Gastrocnemius medialis (tissue), 4 donors: ENCODE measurements around the gene USH2A. TPM values are rescaled to one million over a fixed set of nuclear protein-coding genes. Genes with fewer than 3 reads are reported as not detected.

ENCODE experiments used
- ATAC-seq, 2 donors: fragments of 150-250 bp; one replicate each; pipeline ENCODE4 v1.9.1; 2016
- DNase-seq, 2 donors: peaks; one replicate each; pipeline ENCODE4 v3.0.0-alpha.2; 2019
- H3K27ac ChIP-seq, 4 donors: fragments of 200-600 bp; sonication (generic); 1 replicate in 1 of 4; 2 replicates in 3 of 4; pipeline ENCODE4 v1.5.1; 2016 to 2018; ENCODE audit warnings: mild to moderate bottlenecking in 2 of 4, moderate library complexity in 1 of 4
- H3K27me3 ChIP-seq, 3 donors: fragments of 200-600 bp; sonication (generic) in 2 of 3; 1 replicate in 1 of 3; 2 replicates in 2 of 3; pipeline versions ENCODE4 v1.5.1 to v1.6.0; 2016 to 2019; ENCODE audit warnings: mild to moderate bottlenecking in 1 of 3, moderate library complexity in 1 of 3
- H3K36me3 ChIP-seq, 2 donors: fragments of 200-600 bp; sonication (generic) in 1 of 2; one replicate each; pipeline ENCODE4 v1.5.1; 2017 to 2018
- H3K4me1 ChIP-seq, 2 donors: fragments of 200-600 bp; sonication (generic) in 1 of 2; one replicate each; pipeline ENCODE4 v1.5.1; 2016 to 2017; ENCODE audit warnings: mild to moderate bottlenecking in 2 of 2
- H3K4me3 ChIP-seq, 4 donors: fragments of 200-600 bp; sonication (generic) in 3 of 4; 1 replicate in 1 of 4; 2 replicates in 3 of 4; pipeline ENCODE4 v1.5.1; 2016 to 2019; ENCODE audit warnings: mild to moderate bottlenecking in 2 of 4
- H3K9me3 ChIP-seq, 3 donors: fragments of 200-600 bp; sonication (generic) in 2 of 3; 1 replicate in 1 of 3; 2 replicates in 2 of 3; pipeline ENCODE4 v1.5.1; 2016 to 2019
- POLR2A ChIP-seq, 2 donors: fragments of 450-650 bp; IDR thresholded peaks; one replicate each; pipeline ENCODE4 v1.6.1; 2017; ENCODE audit warnings: antibody characterized with exemption in 2 of 2, mild to moderate bottlenecking in 2 of 2, moderate library complexity in 2 of 2
- in situ Hi-C, 4 donors: fragments of 200-750 bp; cut with MboI; loops; one replicate each; pipeline versions ENCODE4 v1.15.0 to v1.8.0; 2017; ENCODE audit warnings: low sequenced_read_pairs in 4 of 4
- intact Hi-C: fragments of 100-400 bp; cut with DNase I; formaldehyde crosslinking; loops from one replicate; pipeline ENCODE4 v1.15.1; 2023; ENCODE audit warnings: low total_unique reads
- total RNA-seq, 4 donors: library from RNA; depleted of rRNA; stranded (reverse); fragments of >200 nt; gene quantifications; one replicate each; pipeline versions ENCODE4 v1.1.0 to v1.2.3, GENCODE V29; 2016
- TF ChIP-seq, protein P1 (sequence below), 5 experiments: fragments of 450-650 bp in 3 of 5; fragments of 200-600 bp in 2 of 5; sonication (generic) in 2 of 5; IDR thresholded peaks in 4 of 5; conservative IDR thresholded peaks in 1 of 5; 1 replicate in 4 of 5; 2 replicates in 1 of 5; pipeline ENCODE4 v1.5.1; 2016 to 2019; ENCODE audit warnings: antibody characterized with exemption in 5 of 5, mild to moderate bottlenecking in 3 of 5, moderate library complexity in 3 of 5

Gene USH2A
- total RNA-seq, 4 donors from 2014 or later: 0.02 TPM; not detected in 3

DNA sequence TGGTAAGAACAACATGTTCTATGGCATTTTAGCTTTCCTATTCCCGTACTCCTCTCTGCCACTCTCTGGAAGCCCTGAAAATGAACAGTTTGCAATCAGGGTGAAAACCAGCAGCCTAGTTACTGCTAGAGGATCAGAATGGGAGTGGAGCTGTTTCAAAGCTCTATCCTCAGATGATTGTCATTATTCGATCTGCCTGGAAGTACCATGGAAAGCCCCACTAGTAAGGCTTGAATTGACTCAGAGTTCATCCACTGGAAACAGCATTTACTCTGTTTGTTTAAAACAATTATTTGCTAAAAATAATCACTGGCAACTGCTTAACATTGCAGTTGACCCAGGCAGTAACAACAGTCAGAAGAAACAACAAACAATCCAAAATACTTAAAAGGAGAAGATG, 91.2 kb downstream of the USH2A start:
- in situ Hi-C loops: no loop called here
- intact Hi-C loops: no loop called here
- Histone ChIP-seq H3K4me3 (no peak overlapping the region), H3K36me3 (no peaks in the 10 kb centered on the region), H3K27ac (no peak overlapping the region), H3K4me1 (no peaks in the 10 kb centered on the region), H3K9me3 (no peaks in the 10 kb centered on the region), H3K27me3 (no peaks in the 10 kb centered on the region)
- no peak for DNase-seq
- TF ChIP-seq POLR2A (IDR thresholded peaks at IDR 0.05): no peak
- TF ChIP-seq, protein P1, sequence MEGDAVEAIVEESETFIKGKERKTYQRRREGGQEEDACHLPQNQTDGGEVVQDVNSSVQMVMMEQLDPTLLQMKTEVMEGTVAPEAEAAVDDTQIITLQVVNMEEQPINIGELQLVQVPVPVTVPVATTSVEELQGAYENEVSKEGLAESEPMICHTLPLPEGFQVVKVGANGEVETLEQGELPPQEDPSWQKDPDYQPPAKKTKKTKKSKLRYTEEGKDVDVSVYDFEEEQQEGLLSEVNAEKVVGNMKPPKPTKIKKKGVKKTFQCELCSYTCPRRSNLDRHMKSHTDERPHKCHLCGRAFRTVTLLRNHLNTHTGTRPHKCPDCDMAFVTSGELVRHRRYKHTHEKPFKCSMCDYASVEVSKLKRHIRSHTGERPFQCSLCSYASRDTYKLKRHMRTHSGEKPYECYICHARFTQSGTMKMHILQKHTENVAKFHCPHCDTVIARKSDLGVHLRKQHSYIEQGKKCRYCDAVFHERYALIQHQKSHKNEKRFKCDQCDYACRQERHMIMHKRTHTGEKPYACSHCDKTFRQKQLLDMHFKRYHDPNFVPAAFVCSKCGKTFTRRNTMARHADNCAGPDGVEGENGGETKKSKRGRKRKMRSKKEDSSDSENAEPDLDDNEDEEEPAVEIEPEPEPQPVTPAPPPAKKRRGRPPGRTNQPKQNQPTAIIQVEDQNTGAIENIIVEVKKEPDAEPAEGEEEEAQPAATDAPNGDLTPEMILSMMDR (IDR thresholded peaks at IDR 0.05 in 4 of 5, conservative IDR thresholded peaks at IDR 0.05 in 1 of 5): no peak
- ATAC-seq: no peak

DNA sequence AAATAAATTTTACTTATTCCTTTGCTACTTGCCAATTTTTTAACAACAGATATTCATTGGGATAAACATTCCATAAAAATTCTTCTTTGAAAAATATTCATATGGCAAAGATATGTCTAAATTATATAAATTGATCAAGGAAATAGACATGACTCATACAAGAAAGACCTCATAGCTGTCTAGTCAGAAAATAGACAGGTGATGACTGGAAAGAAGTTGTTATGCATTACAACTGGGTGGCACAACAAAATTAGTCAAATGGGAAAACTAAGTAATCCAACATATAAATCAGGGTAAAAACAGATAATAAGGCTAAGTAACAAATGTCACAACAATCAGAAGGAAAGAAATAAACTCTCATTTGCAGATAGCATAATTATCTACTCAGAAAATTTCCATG, 92.0 kb downstream of the USH2A start:
- TF ChIP-seq, protein P1 (IDR thresholded peaks at IDR 0.05 in 4 of 5, conservative IDR thresholded peaks at IDR 0.05 in 1 of 5): no peak
- TF ChIP-seq POLR2A (IDR thresholded peaks at IDR 0.05): no peak
- Histone ChIP-seq H3K4me3 (no peak overlapping the region), H3K27ac (no peak overlapping the region), H3K27me3 (no peaks in the 10 kb centered on the region), H3K36me3 (no peaks in the 10 kb centered on the region), H3K9me3 (no peaks in the 10 kb centered on the region), H3K4me1 (no peaks in the 10 kb centered on the region)
- DNase-seq (no peak), ATAC-seq (no peak)
- intact Hi-C loops (no loop called here), in situ Hi-C loops (no loop called here)

DNA sequence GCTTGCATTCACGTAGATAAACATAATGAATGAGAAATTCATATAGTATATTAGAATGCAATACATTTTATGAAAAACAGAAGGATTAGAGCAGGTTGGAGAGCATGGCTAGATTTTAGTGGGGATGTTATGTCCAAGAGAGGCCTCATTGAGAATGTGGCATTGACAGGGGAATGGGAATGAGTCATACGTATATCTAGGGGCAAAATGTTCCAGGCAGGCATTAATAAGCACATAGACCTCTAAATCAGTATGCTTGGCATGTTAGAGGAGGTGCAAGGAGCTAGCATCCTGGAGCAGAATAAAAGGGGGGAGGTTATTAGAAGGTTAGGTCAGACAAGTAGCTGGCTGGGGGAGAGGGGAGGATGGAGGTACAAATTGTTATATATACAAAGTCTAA, 93.0 kb downstream of the USH2A start:
- intact Hi-C loops: no loop called here
- H3K27me3 ChIP-seq: no peaks in the 10 kb centered on the region
- no peaks in the 10 kb centered on the region for H3K4me1 ChIP-seq
- H3K36me3 ChIP-seq: no peaks in the 10 kb centered on the region
- in situ Hi-C loops: no loop called here
- no peaks in the 10 kb centered on the region for H3K9me3 ChIP-seq
- no peak overlapping the region for H3K27ac ChIP-seq
- DNase-seq (no peak), ATAC-seq (no peak)
- TF ChIP-seq, protein P1 (IDR thresholded peaks at IDR 0.05 in 4 of 5, conservative IDR thresholded peaks at IDR 0.05 in 1 of 5): no peak
- no peak overlapping the region for H3K4me3 ChIP-seq

DNA sequence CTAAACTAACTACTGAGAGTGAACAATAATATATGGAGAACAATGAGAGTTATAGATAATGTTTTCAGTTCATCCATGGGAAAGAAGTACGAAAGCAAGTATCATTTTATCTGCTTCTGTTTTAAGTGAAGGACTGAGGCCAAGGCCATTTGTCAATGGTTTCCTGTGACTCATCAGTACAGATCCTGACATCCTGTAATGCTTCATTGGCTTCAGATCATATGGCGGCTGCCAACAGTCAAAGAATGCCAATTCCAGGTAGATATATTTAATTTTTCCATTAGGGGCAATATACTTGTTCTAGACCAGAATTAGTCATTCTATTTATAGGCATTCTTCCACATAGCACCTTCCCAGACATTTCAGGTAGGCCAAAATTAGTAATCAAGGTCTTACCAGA, 97.3 kb downstream of the USH2A start:
- no peak overlapping the region for H3K4me3 ChIP-seq

DNA sequence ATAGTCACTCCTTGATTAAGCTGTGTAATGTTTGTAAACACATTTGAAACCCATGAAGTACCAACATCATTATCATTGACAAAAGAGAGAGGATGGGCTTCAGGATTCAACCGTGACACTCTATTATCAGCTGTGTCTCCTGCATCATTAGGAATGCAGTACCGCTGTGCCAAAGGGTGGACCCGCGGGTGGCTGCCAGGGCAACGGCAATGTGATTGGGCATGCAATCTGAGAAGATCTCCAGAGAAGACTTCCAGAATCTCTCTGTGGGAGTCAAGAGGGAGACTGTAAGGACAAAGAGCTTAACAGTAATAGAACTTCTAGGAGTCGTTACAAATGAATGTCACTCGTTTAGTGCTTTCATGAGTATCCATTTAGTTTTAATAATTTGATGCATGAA, 97.9 kb downstream of the USH2A start:
- Histone ChIP-seq H3K36me3 (no peaks in the 10 kb centered on the region), H3K4me3 (no peak overlapping the region), H3K9me3 (no peaks in the 10 kb centered on the region), H3K27ac (no peak overlapping the region), H3K4me1 (no peaks in the 10 kb centered on the region), H3K27me3 (no peaks in the 10 kb centered on the region)
- in situ Hi-C loops: no loop called here
- intact Hi-C loops: no loop called here
- ATAC-seq (no peak), DNase-seq (no peak)
- TF ChIP-seq POLR2A (IDR thresholded peaks at IDR 0.05): no peak
- TF ChIP-seq, protein P1 (IDR thresholded peaks at IDR 0.05 in 4 of 5, conservative IDR thresholded peaks at IDR 0.05 in 1 of 5): no peak

More for the DNA sequence above, 97.3 kb downstream of the USH2A start:
- H3K27me3 ChIP-seq: no peaks in the 10 kb centered on the region
- no peaks in the 10 kb centered on the region for H3K36me3 ChIP-seq
- TF ChIP-seq, protein P1 (IDR thresholded peaks at IDR 0.05 in 4 of 5, conservative IDR thresholded peaks at IDR 0.05 in 1 of 5): no peak
- no peak for TF ChIP-seq POLR2A (IDR thresholded peaks at IDR 0.05)
- DNase-seq: no peak
- H3K4me1 ChIP-seq: no peaks in the 10 kb centered on the region
- ATAC-seq: no peak
- intact Hi-C loops (no loop called here), in situ Hi-C loops (no loop called here)
- H3K27ac ChIP-seq: no peak overlapping the region
- no peaks in the 10 kb centered on the region for H3K9me3 ChIP-seq
